Mesothelial cell of epicardium (in vitro differentiated cells): ENCODE measurements around the gene TRERF1. TPM values are rescaled to one million over a fixed set of nuclear protein-coding genes. Genes with fewer than 3 reads are reported as not detected.

Experiments used
- DNase-seq, 2 experiments: peaks; one replicate each; pipeline ENCODE4 v3.0.0; 2021; ENCODE audit warnings: low spot score in 2 of 2; ENCODE audit not compliant: unreplicated experiment in 2 of 2
- H3K27ac Mint-ChIP-seq: 2 replicates; pipeline ENCODE4 v1.8.0; 2021; ENCODE audit warnings: mixed read lengths
- H3K27me3 Mint-ChIP-seq: 2 replicates; pipeline ENCODE4 v1.8.0; 2021; ENCODE audit warnings: low read depth, mixed read lengths
- H3K36me3 Mint-ChIP-seq: 2 replicates; pipeline ENCODE4 v1.8.0; 2021; ENCODE audit warnings: mixed read lengths
- H3K4me1 Mint-ChIP-seq: 2 replicates; pipeline ENCODE4 v1.8.0; 2021; ENCODE audit warnings: mixed read lengths
- H3K4me3 Mint-ChIP-seq: 2 replicates; pipeline ENCODE4 v1.8.0; 2021; ENCODE audit warnings: mild to moderate bottlenecking, moderate library complexity, mixed read lengths
- H3K9me3 Mint-ChIP-seq: 2 replicates; pipeline ENCODE4 v1.8.0; 2021; ENCODE audit warnings: mixed read lengths
- CTCF ChIP-seq: fragments of 200-600 bp; sonication (generic); IDR thresholded peaks from one replicate; pipeline ENCODE4 v1.5.0; 2021; ENCODE audit warnings: antibody characterized with exemption; ENCODE audit not compliant: unreplicated experiment
- total RNA-seq: library from RNA; stranded (reverse); gene quantifications from 3 replicates; pipeline ENCODE4 v1.2.1, GENCODE V29; 2021

Gene TRERF1
- total RNA-seq, 1 donor from 2014 or later: 19.8 TPM

GRCh38 chr6:42315991-42316970 lies 135.4 kb downstream of the TRERF1 start:
- Mint-ChIP-seq H3K4me1 (peaks cover 33% of the 10 kb centered on the region), H3K36me3 (peaks cover 4% of the 10 kb centered on the region), H3K4me3 (no peak overlapping the region), H3K9me3 (peaks cover 6% of the 10 kb centered on the region), H3K27ac (peak overlapping the region; percentile 32), H3K27me3 (no peaks in the 10 kb centered on the region)
- no peak for TF ChIP-seq CTCF
- DNase-seq: no peak

DNA sequence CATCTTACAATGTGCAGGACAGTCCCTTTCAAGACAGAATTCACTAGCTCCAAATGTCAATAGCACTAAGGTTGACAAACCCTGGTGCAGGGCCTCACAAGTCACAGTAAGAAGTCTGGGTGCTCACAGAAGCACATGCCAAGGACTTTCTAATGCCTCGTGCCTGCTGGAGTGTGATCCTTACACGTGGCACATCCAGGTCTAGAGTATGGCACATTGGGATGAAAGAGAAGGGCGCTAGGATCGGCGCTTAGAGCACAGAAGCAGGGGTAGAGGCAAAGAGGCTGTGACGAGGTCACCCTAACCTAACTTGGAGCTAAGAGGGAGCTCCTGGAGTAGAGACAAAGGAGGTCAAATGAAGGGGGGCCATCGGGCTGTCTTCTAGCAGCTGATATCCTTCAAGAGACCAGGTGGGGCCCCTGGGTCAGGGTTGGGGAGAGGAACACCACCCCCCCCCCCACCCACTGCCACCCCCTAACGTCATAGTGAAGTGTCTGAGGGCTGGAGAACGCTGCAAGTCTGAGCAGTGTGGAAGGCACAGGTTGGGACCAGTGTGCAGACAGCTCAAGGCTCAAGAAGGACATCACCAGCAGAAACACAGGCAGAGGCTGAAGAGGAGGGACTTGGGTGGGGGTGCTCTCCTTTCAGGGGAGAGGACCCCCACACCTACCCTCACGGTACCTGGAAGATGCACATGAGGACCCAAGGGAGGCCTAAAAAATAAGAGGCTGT lies 136.3 kb downstream of the TRERF1 start:
- H3K36me3 Mint-ChIP-seq: peaks cover 4% of the 10 kb centered on the region
- H3K27ac Mint-ChIP-seq: peak overlapping the region; percentile 53
- no peak for TF ChIP-seq CTCF
- no peaks in the 10 kb centered on the region for H3K9me3 Mint-ChIP-seq
- H3K4me3 Mint-ChIP-seq: no peak overlapping the region
- no peaks in the 10 kb centered on the region for H3K27me3 Mint-ChIP-seq
- peaks cover 35% of the 10 kb centered on the region for H3K4me1 Mint-ChIP-seq
- DNase-seq: no peak

- H3K27ac Mint-ChIP-seq: no peak overlapping the region
- H3K4me1 Mint-ChIP-seq: peaks cover 38% of the 10 kb centered on the region
Observed at GRCh38 chr6:42314571-42315258, 137.0 kb downstream of the TRERF1 start.

DNA sequence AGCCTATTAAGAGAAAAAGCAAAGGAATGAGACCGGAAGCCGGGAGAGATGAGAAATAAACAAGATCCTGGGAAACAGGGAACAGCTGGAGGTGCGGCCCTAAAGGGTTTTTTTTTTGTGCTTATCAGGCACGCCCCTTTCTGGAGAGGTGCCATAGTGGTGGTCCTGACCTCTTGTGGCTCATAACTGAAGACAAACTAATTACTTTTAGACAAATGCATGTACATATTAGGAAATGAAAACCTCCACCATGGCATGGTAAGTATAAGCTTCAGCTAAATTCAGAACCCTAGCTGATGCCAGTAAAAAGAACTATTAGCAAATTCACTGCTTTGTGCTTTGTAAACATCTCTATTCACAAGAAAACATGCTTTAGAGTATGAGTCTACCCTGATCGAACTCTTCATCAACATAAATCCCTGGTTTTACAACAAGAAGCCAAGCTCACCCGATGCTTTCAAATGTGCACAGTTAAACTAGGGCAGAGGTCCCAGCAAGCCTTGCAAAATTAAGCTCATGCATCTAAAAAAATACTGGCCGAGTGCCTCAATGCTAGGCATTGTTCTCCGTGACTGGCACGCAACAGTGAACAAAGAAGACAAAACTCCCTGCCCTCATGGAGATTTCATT lies 137.7 kb downstream of the TRERF1 start:
- no peak for TF ChIP-seq CTCF
- H3K4me3 Mint-ChIP-seq: no peak overlapping the region
- peaks cover 4% of the 10 kb centered on the region for H3K36me3 Mint-ChIP-seq
- H3K27me3 Mint-ChIP-seq: no peaks in the 10 kb centered on the region
- peak overlapping the region; percentile 74 for H3K27ac Mint-ChIP-seq
- H3K9me3 Mint-ChIP-seq: no peaks in the 10 kb centered on the region
- H3K4me1 Mint-ChIP-seq: peaks cover 38% of the 10 kb centered on the region
- no peak for DNase-seq

More at GRCh38 chr6:42314571-42315258, 137.0 kb downstream of the TRERF1 start:
- no peak for TF ChIP-seq CTCF
- H3K36me3 Mint-ChIP-seq: peaks cover 4% of the 10 kb centered on the region
- no peak for DNase-seq
- H3K27me3 Mint-ChIP-seq: no peaks in the 10 kb centered on the region
- no peaks in the 10 kb centered on the region for H3K9me3 Mint-ChIP-seq
- H3K4me3 Mint-ChIP-seq: no peak overlapping the region

DNA sequence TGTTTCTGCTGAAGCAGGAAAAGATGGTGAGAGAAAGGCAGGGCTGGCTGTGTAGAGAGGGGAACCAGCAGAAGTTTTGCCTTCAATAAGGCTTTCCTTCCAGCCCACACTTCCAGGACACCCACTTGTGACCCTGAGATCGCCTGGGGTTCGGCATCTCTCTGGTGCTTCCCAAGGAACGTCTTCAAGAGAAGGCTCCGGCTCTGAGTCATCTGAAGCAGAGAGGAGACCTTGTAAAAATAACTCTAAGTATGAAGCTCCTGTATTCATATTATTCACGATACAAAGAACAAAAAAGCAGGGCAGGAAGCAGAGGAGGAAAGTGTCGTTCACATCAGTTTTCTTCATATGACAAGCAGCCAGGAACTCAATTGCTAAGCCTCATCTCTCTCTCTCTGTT lies 138.7 kb downstream of the TRERF1 start:
- H3K4me1 Mint-ChIP-seq: peaks cover 40% of the 10 kb centered on the region
- peak overlapping the region; percentile 74 for H3K27ac Mint-ChIP-seq
- no peak for DNase-seq
- TF ChIP-seq CTCF: no peak
- H3K9me3 Mint-ChIP-seq: no peaks in the 10 kb centered on the region
- H3K27me3 Mint-ChIP-seq: no peaks in the 10 kb centered on the region
- no peak overlapping the region for H3K4me3 Mint-ChIP-seq
- peaks cover 4% of the 10 kb centered on the region for H3K36me3 Mint-ChIP-seq
